ENCODE measurements around the gene EXO1.
"Not testable (repeated sequence)": the region's sequence is repeated elsewhere in the genome, so short reads cannot be mapped to it uniquely, and the experiment has no call there.

The EXO1 gene

GRCh38 chr1:241847796-241848685, at the start of gene EXO1:
Gene EXO1, plus strand, starts transcription at chr1:241848204. Its CDS starts 2,222 bp downstream, at chr1:241850426.
- peaks cover 14% of the 10 kb centered on the region for H3K4me1 Mint-ChIP-seq (ENCODE audit: low read depth)
- no peaks in the 10 kb centered on the region for H3K9me3 Mint-ChIP-seq
- peak within 1 kb of the TSS; percentile 92 for H3K4me3 Mint-ChIP-seq
- peaks cover 8% of the 10 kb centered on the region for H3K36me3 Mint-ChIP-seq (ENCODE audit: low read depth)
- no peaks in the 10 kb centered on the region for H3K27me3 Mint-ChIP-seq
- H3K27ac Mint-ChIP-seq, result peak within 1 kb of the TSS; percentile 99
- intact Hi-C loops (cut with micrococcal nuclease), result loop anchor here (1.0 to 5.0 kb wide), 2 partner anchors 208 to 331 kb away; partner anchors contain the start of genes CHML, FH and OPN3

GRCh38 chr1:241799416-241799815, 48.6 kb upstream of the EXO1 start:
- Mint-ChIP-seq H3K9me3 (no peaks in the 10 kb centered on the region), H3K4me1 (ENCODE audit: low read depth) (no peaks in the 10 kb centered on the region), H3K27ac (no peak overlapping the region), H3K4me3 (no peak overlapping the region), H3K27me3 (peaks cover 10% of the 10 kb centered on the region), H3K36me3 (ENCODE audit: low read depth) (no peaks in the 10 kb centered on the region)
- intact Hi-C loops (cut with micrococcal nuclease), result no loop called here

GRCh38 chr1:241800640-241801039, 47.4 kb upstream of the EXO1 start:
- Mint-ChIP-seq H3K27ac (no peak overlapping the region), H3K36me3 (ENCODE audit: low read depth) (no peaks in the 10 kb centered on the region), H3K9me3 (no peaks in the 10 kb centered on the region), H3K4me1 (ENCODE audit: low read depth) (no peaks in the 10 kb centered on the region), H3K27me3 (peaks cover 7% of the 10 kb centered on the region), H3K4me3 (no peak overlapping the region)
- intact Hi-C loops (cut with micrococcal nuclease), result no loop called here

GRCh38 chr1:241802863-241803262, 45.1 kb upstream of the EXO1 start:
- Mint-ChIP-seq H3K4me1 (ENCODE audit: low read depth) (no peaks in the 10 kb centered on the region), H3K9me3 (no peaks in the 10 kb centered on the region), H3K4me3 (no peak overlapping the region), H3K36me3 (ENCODE audit: low read depth) (no peaks in the 10 kb centered on the region), H3K27me3 (peaks cover 7% of the 10 kb centered on the region), H3K27ac (no peak overlapping the region)
- intact Hi-C loops (cut with micrococcal nuclease), result no loop called here

DNA sequence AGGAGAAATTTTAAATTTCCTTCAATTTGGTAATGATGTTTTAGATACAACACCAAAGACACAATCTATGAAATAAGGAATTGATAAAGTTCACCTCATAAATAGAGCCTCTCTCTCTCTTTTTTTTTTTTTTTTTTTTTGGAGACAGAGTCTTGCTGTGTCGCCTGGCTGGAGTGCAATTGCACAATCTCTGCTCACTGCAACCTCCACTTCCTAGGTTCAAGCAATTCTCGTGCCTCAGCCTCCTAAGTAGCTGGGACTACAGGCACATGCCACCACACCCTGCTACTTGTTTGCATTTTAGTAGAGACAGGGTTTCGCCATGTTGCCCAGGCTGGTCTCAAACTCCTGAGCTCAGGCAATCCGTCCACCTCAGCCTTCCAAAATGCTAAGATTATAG, 43.3 kb upstream of the EXO1 start:
- H3K9me3 Mint-ChIP-seq; H3K4me1 Mint-ChIP-seq (ENCODE audit: low read depth); H3K27ac Mint-ChIP-seq; H3K27me3 Mint-ChIP-seq; intact Hi-C loops (cut with micrococcal nuclease); H3K4me3 Mint-ChIP-seq; H3K36me3 Mint-ChIP-seq (ENCODE audit: low read depth): not testable (repeated sequence)

- no peak overlapping the region for H3K27ac Mint-ChIP-seq
- intact Hi-C loops (cut with micrococcal nuclease), result no loop called here
- H3K27me3 Mint-ChIP-seq, result no peaks in the 10 kb centered on the region
- H3K4me3 Mint-ChIP-seq, result no peak overlapping the region
- H3K36me3 Mint-ChIP-seq (ENCODE audit: low read depth), result no peaks in the 10 kb centered on the region
- H3K4me1 Mint-ChIP-seq (ENCODE audit: low read depth), result peaks cover 21% of the 10 kb centered on the region
- no peaks in the 10 kb centered on the region for H3K9me3 Mint-ChIP-seq
Measured at GRCh38 chr1:241808265-241808664, 39.7 kb upstream of the EXO1 start.

- intact Hi-C loops (cut with micrococcal nuclease), result no loop called here
- Mint-ChIP-seq H3K27me3 (peaks cover 5% of the 10 kb centered on the region), H3K36me3 (ENCODE audit: low read depth) (no peaks in the 10 kb centered on the region), H3K4me1 (ENCODE audit: low read depth) (peaks cover 27% of the 10 kb centered on the region), H3K27ac (peak overlapping the region; percentile 79), H3K4me3 (no peak overlapping the region), H3K9me3 (no peaks in the 10 kb centered on the region)
Measured at GRCh38 chr1:241810769-241811405, 37.1 kb upstream of the EXO1 start.

GRCh38 chr1:241813768-241814320, 34.2 kb upstream of the EXO1 start:
- Mint-ChIP-seq H3K27me3 (peaks cover 10% of the 10 kb centered on the region), H3K27ac (no peak overlapping the region), H3K9me3 (no peaks in the 10 kb centered on the region), H3K4me1 (ENCODE audit: low read depth) (peaks cover 43% of the 10 kb centered on the region), H3K4me3 (no peak overlapping the region), H3K36me3 (ENCODE audit: low read depth) (no peaks in the 10 kb centered on the region)
- intact Hi-C loops (cut with micrococcal nuclease), result no loop called here

DNA sequence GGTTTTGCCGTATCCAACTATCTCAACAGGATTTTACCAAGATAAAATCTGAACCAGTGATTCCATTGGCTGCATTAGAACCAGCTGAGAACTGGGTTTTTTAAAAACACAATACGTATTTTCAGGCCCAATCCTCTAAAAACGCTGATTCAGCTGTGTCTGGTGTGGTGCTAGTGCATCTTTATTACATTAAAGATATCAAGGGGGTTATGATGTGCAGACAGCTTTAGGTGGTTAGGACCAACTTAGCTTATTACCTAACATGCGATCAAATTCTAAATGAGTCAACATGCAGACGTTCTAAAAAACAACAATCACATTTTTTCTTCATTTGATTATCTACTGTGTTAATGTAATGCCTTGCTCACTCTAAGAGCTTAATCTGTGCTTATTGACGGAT, 32.0 kb upstream of the EXO1 start:
- peaks cover 15% of the 10 kb centered on the region for H3K27me3 Mint-ChIP-seq
- intact Hi-C loops (cut with micrococcal nuclease), result no loop called here
- H3K4me1 Mint-ChIP-seq (ENCODE audit: low read depth), result peaks cover 39% of the 10 kb centered on the region
- H3K36me3 Mint-ChIP-seq (ENCODE audit: low read depth), result no peaks in the 10 kb centered on the region
- H3K4me3 Mint-ChIP-seq, result no peak overlapping the region
- no peak overlapping the region for H3K27ac Mint-ChIP-seq
- H3K9me3 Mint-ChIP-seq, result no peaks in the 10 kb centered on the region

- H3K36me3 Mint-ChIP-seq (ENCODE audit: low read depth), result no peaks in the 10 kb centered on the region
- peak overlapping the region; percentile 24 for H3K27ac Mint-ChIP-seq
- H3K9me3 Mint-ChIP-seq, result no peaks in the 10 kb centered on the region
- intact Hi-C loops (cut with micrococcal nuclease), result no loop called here
- peaks cover 39% of the 10 kb centered on the region for H3K4me1 Mint-ChIP-seq (ENCODE audit: low read depth)
- no peak overlapping the region for H3K4me3 Mint-ChIP-seq
- peaks cover 15% of the 10 kb centered on the region for H3K27me3 Mint-ChIP-seq
Measured at GRCh38 chr1:241817331-241817792, 30.6 kb upstream of the EXO1 start.

DNA sequence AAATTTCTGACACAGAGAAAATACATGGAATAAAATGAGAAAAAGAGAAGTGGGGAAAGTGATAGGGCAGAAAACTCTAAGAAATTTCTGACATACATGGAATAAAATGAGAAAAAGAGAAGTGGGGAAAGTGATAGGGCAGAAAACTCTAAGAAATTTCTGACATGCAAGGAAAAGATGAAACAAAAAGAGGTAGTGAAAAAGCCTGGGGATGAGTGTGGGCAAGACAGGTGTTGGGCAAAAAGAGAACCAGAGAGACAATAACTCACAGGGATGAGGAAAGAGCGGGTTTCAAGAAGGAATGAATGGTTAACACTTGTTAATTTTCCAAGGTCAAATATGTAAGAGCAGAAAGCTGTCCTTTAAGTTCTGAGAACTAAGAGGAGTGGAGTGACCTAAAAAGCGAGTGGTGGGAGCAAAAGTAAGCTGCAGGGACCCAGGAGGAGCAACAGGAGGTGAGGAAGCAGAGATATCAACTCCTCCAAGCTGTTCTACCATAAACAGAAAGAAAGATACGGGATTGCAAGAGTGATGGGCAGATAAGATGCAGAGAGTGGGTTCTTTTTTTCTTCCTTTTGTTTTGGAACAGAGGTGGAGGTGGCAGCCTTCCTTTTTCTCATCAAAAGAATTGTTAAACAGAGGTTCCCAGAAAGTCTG, 29.9 kb upstream of the EXO1 start:
- Mint-ChIP-seq H3K36me3 (ENCODE audit: low read depth) (no peaks in the 10 kb centered on the region), H3K4me1 (ENCODE audit: low read depth) (peaks cover 35% of the 10 kb centered on the region), H3K9me3 (no peaks in the 10 kb centered on the region), H3K4me3 (no peak overlapping the region), H3K27me3 (peaks cover 15% of the 10 kb centered on the region), H3K27ac (peak overlapping the region; percentile 24)
- intact Hi-C loops (cut with micrococcal nuclease), result no loop called here

DNA sequence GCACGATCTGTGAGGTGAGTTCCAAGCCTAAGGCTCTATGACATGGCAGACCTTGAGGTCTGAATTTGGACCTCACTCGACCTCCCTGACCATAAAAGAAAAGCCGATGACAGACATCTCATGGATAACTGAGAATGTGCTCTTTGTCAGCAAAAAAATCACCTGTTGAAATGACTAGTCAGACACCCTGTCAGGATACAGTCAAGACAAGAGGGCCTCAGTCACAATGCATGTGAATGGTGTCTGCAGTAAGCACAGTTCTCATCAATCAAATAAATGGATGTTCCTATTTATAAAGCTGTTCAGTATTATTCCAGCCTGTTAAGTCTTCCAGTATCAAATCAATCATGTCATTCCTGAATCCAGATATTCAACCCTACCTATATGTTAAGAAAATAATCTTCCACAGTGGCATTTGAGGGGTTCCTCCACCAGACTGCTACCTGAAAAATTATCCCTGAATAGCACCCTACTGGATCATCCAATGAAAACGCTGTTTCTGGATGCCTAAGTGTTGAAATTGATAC, 28.6 kb upstream of the EXO1 start:
- no peak overlapping the region for H3K4me3 Mint-ChIP-seq
- H3K4me1 Mint-ChIP-seq (ENCODE audit: low read depth), result peaks cover 35% of the 10 kb centered on the region
- no peak overlapping the region for H3K27ac Mint-ChIP-seq
- no peaks in the 10 kb centered on the region for H3K9me3 Mint-ChIP-seq
- no peaks in the 10 kb centered on the region for H3K36me3 Mint-ChIP-seq (ENCODE audit: low read depth)
- intact Hi-C loops (cut with micrococcal nuclease), result no loop called here
- peaks cover 15% of the 10 kb centered on the region for H3K27me3 Mint-ChIP-seq

DNA sequence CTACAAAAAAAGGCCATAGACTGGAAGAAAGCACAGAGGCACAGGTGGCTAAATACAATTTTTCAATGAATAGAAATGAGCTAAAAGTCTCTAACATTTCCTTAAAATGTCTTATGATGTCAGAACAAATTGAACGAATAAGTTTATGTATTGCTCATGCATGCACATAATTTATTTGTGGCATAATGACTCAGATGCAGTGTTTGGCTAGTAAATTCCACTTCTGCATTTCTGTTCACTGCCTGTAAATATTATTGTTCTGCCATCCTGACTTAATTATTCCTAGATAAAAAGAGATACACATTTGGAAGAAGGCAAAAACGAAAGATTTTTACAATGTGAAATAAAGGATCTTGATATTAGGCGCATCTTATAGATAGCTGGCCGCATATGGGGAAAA, 26.6 kb upstream of the EXO1 start:
- H3K27me3 Mint-ChIP-seq, result peaks cover 11% of the 10 kb centered on the region
- intact Hi-C loops (cut with micrococcal nuclease), result no loop called here
- no peaks in the 10 kb centered on the region for H3K36me3 Mint-ChIP-seq (ENCODE audit: low read depth)
- H3K4me3 Mint-ChIP-seq, result no peak overlapping the region
- peaks cover 35% of the 10 kb centered on the region for H3K4me1 Mint-ChIP-seq (ENCODE audit: low read depth)
- no peak overlapping the region for H3K27ac Mint-ChIP-seq
- no peaks in the 10 kb centered on the region for H3K9me3 Mint-ChIP-seq

Data from dendritic cell treated with granulocyte-macrophage colony-stimulating factor and Interleukin-4, amounts not matched to agents 40 ng/mL and 50 ng/mL, for 4 days (primary cell).